NCI-H146 treated with DMSO at 0.1 percent for 48 hours (cell line): ENCODE measurements around the gene CCL28.
"Not testable (repeated sequence)": the region's sequence is repeated elsewhere in the genome, so short reads cannot be mapped to it uniquely, and the experiment has no call there.

Experiments
- DNase-seq: peaks from one replicate; lab custom pipeline; 2025; ENCODE audit not compliant: unreplicated experiment; lab: John Stamatoyannopoulos, UW

CCL28 gene

GRCh38 chr5:43411495-43411894, 696 bp downstream of the CCL28 start:
- DNase-seq, result no peak

DNA sequence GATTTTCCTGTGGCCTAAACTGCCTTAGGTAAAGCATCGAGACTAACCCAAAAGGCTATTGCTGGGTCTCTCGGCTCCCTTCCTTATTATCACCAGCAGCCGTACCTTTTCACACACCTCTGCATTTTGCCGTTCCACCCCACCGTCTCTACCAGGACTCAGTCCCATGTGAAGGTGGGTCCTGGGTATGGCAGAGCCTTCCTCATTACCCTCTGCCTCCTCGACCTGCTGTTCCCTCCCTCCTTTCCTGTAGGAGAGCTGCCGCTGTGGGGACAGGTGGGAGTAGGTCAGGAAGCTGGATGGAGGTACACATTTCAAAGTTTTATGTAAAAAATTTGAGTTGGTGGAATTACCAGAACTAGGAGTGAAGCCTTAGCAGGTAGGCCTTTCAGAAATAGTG, 1.8 kb downstream of the CCL28 start:
- DNase-seq, result no peak

- DNase-seq, result no peak
These were observed 2.4 kb downstream of the CCL28 start for GRCh38 chr5:43409809-43410271.

- DNase-seq, result not testable (repeated sequence)
These were observed 9.6 kb downstream of the CCL28 start for GRCh38 chr5:43402524-43403066.

- DNase-seq, result no peak
These were observed 10.4 kb downstream of the CCL28 start for GRCh38 chr5:43401827-43402226.

- DNase-seq, result no peak
These were observed 12.1 kb downstream of the CCL28 start for GRCh38 chr5:43400082-43400481.

DNA sequence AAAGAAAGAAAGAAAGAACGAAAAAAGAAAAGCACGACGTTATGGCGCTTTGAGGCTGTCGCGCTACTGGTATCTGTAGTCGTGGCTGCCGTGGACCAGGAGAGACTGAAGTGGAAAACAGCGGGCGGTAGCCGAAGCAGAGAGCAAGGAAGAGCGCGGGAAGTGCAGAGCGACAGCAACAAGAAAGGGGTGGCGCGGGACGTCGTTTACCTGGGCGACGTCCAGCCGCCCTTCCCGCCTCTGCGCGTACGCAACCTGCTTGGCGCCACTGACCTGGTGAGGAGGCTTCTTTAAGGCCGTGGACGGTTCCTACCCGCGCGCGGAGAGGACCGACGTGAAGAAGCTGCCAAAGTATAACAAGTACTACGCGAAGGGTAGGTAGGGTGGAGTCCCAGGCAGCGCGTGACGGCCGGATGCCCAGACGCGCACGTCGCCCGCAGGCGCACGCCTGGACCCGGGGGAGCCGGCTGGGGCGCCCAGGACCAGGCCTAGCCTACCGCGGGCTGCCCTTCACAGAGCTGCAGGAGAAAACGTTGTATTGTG, 15.4 kb downstream of the CCL28 start:
- no peak for DNase-seq

DNA sequence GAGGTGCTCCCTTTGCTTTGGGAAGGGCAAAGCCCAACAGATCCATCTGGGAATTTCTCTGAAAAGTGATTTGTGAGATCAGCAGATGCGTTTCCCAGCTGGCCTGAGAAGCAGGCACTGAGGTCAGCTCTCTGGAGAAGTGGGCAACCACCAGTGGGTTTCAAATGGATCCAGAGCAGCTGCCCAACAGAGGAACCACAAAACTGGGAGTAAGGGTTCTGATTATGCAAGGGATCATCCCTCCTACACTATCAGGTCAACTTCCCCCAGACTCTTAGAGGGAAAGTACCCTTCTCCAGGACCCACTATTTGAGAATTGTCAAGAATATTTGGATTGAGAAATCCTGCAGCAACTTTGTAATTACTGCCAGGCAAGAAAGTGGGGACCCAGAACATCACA, 21.7 kb downstream of the CCL28 start:
- DNase-seq, result no peak

DNA sequence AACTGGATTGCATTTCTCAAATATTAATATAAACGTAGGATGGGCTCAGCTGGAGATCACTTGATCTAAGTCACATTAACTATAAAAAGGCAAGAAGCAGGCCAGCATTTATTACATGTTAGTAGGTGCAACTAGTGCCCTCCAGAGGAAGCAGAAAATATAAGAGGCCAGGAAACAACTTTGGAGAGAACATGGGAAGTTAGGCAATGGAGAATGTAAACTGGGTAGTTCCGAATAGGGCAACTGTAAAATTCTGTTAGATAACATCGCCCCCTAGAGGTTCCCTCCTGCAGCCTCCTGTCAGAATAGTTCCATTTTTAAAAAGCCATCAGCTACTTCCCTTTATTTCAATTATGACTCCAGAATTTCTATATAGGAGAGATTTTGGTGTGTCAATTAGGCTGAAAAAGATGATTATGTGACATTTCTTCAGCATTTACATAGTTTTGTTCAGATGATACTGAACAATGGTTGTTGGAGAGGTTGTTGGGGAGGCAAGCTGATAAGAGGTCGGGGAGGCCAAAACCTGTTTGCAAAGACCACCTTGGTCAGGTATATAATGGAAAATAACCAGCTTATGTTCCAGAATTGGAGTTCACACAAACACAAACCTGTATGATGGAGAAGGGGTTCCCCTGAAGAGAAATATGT, 22.4 kb downstream of the CCL28 start:
- peak; percentile 92 for DNase-seq

DNA sequence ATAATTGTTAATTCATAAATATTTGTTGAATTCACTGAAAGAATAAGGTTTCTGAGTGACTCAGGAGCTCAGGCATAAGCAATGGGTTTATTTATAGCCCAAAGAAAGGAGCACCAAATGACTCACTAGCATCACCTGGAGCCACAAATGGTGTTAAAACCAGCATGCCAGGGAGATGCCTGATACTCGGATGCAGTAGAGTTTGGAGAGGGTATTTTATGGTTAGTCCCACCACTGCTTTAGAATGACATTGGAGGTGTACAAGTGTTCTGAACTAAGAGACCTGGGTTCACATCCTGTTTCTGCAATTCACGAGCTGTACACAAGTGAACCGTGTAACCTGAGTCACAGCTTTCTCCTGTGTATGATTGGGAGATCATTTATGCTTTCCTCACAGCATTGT, 25.2 kb downstream of the CCL28 start:
- no peak for DNase-seq

DNA sequence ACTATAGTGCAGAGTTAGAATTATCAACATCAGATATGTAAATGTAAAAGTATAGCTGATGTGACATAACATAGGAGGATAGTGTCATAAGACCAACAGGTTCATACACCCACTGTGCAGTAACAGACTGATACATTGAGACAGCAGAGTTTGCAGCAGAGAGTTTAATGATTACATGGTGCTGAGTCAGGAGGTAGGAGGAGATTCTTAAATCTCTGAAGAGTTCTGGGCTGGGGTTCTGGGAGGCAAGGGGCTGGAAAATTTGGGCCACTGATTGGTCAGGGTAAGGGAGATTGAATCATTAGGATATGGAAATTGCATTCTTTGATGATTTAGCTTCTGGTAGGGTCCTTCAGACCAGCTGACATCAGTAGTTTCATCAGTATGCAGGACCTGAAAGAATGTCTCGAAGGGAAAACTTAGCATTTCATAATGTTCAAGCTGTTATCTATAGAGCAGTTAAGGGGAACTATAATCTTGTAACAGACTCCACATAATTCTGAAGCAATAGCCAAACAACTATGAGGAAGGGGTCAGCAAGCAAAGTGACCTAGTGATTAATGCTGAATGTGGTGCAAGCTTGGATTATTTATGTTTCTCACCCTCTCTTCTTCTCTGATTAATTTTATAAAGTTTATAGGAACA, 35.6 kb downstream of the CCL28 start:
- DNase-seq, result no peak

- DNase-seq, result no peak
These were observed 40.4 kb downstream of the CCL28 start for GRCh38 chr5:43371821-43372220.

DNA sequence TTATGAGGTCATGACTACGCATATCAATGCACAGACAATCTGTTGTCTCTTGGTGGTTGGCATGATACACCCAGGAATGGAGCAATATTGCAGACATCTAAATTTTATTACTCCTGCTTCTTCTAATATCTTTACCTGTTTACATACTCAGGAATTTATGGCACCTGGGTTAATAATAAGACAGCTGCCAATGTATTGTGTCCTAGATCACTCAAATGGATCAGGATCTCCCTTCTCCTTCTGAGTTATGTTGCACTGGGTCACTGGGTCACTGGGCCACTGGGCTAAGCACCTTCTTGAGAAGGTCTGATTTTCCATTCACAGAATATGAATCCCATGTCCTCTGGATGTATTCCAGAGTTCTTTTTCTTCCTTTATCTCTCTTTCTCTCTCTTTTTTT, 41.8 kb downstream of the CCL28 start:
- no peak for DNase-seq

- no peak for DNase-seq
These were observed 42.5 kb downstream of the CCL28 start for GRCh38 chr5:43369651-43370050.

GRCh38 chr5:43367909-43368669, 44.1 kb downstream of the CCL28 start:
- no peak for DNase-seq

GRCh38 chr5:43367453-43367852, 44.7 kb downstream of the CCL28 start:
- no peak for DNase-seq

GRCh38 chr5:43366680-43367246, 45.4 kb downstream of the CCL28 start:
- not testable (repeated sequence) for DNase-seq

- not testable (repeated sequence) for DNase-seq
These were observed 47.0 kb downstream of the CCL28 start for GRCh38 chr5:43365155-43365554.

DNA sequence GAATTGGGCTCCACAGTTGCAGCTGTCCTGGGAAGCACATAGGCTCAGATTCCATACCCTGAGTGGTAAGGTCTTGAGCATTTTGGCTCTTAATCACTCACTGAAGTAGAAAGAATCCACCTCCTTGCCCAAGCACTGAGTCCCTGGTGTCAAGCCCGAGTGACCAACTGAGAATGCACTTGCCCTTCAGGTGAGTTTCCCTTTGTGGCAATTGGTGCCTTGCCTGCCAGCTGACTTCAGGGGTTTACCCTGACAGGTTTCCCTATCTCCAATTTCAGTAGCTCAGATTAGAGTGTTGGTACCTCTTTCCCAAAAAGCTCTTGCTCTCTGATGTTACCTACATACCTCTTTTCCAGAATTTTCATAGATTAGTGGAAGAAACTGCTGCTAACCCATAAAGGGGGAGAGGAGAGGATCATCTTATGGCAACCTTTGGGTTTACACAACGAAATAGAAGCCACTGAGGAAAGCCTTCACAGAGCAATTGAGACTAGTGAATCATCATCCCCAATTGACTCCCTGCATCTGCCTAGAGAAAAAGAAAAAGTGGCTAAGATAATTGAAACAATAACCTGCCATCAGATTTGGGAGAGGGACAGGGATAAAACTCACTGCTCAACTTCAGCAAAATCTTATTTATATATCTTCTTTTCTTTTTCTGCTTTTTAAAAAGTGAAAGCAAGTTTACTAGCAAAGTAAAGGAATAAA, 48.6 kb downstream of the CCL28 start:
- DNase-seq, result no peak

DNA sequence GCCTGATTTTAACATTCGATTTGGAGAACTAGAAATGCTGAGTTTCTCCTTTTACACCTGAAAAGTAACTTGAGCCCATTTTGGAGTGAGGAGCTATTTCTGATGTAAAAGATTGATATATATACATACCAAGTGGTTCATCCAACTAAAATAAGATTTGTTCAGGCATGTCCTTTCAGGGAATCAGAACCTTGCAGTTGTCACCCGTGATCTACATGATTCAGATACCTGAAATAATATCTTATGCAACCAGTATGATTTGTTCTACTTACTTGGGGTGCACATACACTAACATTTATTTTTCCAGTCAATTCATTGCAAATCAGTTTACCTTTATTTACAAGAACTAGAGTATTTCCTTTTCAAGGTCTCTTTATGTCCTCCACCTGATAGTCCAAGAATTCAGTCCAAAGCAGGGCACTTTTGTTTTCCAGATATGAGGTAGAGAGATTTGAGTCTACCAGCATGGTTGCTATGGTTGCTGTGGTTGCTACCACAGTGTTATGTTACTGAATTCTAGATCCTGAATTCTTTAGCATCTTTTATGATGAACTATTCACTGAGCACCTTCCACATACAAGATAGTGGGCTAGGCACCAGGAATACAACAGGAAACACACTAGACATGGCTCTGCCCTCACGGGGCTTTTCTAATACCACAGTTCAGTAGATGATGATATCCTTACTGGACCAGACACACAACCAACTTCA, 49.3 kb downstream of the CCL28 start:
- DNase-seq, result no peak
